GM12892 (cell line): ENCODE results near the gene ZNF784.

Source experiments
- POLR2A ChIP-seq: IDR thresholded peaks from 2 replicates; pipeline ENCODE4 v1.6.1; 2011; ENCODE audit warnings: low read depth, low read length, control low read depth
- POLR2AphosphoS5 ChIP-seq: IDR thresholded peaks from 2 replicates; pipeline ENCODE4 v1.6.1; 2011; ENCODE audit warnings: low read depth, low read length, control low read depth
- TAF1 ChIP-seq: IDR thresholded peaks from 2 replicates; pipeline ENCODE4 v1.6.1; 2011; ENCODE audit warnings: low read depth, mild to moderate bottlenecking, control low read depth, low read length, borderline replicate concordance

GRCh38 chr19:55618426-55618825 is 5.9 kb downstream of the ZNF784 start:
- TF ChIP-seq POLR2AphosphoS5 (no peak), TAF1 (no peak), POLR2A (no peak)
